ENCODE results near the gene PRICKLE2. TPM values are rescaled to one million over a fixed set of nuclear protein-coding genes. Genes with fewer than 3 reads are reported as not detected.

The PRICKLE2 gene
- total and polyA plus RNA-seq, 10 of the 15 experiments (the other 5 are each of a cell fraction or from before 2014, with no cell fraction given) = 0.11 to 2.6 (median 0.69) TPM

DNA sequence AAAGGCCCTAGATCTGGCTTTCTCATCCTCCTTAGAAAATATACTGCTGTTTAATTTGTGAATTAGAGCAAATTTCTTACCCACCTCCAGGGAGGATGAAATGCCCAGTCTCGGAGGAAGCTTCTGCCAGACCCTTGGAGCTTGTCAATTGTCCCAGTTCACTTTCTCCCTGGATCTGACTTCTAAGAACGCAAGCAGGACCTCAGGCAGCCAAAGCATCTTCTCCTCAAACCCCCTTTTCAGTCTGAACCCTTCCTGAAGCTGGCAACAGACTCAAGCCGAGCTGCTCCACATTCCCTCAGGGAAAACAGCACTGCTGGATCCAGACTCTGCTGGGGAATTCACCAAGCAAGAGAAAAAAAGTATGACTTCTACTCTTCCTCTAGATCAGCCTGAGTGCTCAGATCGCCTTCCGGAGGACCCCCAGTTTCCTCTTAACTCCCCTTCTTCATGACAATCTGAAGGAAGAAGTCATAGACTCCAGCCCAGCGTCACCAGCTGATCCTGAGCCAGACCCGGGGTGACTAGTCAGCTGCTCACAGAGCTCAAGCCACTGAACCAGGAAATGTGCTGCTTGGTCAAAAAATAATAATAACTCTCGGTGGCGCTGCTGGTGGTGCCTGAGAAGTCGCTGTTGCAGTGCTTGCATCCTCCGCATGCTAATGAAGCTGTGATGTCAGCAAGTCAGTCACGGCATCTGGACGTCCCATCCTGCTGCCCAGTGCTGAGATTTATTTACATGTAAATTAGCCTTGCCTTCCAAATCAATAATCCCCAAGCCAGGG lies at the start of gene PRICKLE2 (continued):
- TF ChIP-seq, protein P1, sequence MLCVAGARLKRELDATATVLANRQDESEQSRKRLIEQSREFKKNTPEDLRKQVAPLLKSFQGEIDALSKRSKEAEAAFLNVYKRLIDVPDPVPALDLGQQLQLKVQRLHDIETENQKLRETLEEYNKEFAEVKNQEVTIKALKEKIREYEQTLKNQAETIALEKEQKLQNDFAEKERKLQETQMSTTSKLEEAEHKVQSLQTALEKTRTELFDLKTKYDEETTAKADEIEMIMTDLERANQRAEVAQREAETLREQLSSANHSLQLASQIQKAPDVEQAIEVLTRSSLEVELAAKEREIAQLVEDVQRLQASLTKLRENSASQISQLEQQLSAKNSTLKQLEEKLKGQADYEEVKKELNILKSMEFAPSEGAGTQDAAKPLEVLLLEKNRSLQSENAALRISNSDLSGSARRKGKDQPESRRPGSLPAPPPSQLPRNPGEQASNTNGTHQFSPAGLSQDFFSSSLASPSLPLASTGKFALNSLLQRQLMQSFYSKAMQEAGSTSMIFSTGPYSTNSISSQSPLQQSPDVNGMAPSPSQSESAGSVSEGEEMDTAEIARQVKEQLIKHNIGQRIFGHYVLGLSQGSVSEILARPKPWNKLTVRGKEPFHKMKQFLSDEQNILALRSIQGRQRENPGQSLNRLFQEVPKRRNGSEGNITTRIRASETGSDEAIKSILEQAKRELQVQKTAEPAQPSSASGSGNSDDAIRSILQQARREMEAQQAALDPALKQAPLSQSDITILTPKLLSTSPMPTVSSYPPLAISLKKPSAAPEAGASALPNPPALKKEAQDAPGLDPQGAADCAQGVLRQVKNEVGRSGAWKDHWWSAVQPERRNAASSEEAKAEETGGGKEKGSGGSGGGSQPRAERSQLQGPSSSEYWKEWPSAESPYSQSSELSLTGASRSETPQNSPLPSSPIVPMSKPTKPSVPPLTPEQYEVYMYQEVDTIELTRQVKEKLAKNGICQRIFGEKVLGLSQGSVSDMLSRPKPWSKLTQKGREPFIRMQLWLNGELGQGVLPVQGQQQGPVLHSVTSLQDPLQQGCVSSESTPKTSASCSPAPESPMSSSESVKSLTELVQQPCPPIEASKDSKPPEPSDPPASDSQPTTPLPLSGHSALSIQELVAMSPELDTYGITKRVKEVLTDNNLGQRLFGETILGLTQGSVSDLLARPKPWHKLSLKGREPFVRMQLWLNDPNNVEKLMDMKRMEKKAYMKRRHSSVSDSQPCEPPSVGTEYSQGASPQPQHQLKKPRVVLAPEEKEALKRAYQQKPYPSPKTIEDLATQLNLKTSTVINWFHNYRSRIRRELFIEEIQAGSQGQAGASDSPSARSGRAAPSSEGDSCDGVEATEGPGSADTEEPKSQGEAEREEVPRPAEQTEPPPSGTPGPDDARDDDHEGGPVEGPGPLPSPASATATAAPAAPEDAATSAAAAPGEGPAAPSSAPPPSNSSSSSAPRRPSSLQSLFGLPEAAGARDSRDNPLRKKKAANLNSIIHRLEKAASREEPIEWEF (IDR thresholded peaks at IDR 0.05; ENCODE audit: insufficient replicate concordance, low read depth, low read length) = no peak
- TF ChIP-seq SPI1 (IDR thresholded peaks at IDR 0.05; ENCODE audit: borderline replicate concordance, insufficient read depth, low read depth, low read length) (no peak), ASH2L (IDR thresholded peaks at IDR 0.05; ENCODE audit: borderline replicate concordance, low read depth) (no peak), POU2F2 (IDR thresholded peaks at IDR 0.05; ENCODE audit: borderline replicate concordance, low read depth, low read length) (peak; percentile 81; the same call in 1 of the 3 replicates), BACH1 (IDR thresholded peaks at IDR 0.05; ENCODE audit: borderline replicate concordance) (no peak), RAD51 (IDR thresholded peaks at IDR 0.05) (0 out of 2 replicates have a peak, but pooled peaks have one; percentile 42), GATAD2B (conservative IDR thresholded peaks at IDR 0.05; ENCODE audit: low read depth) (peak; percentile 41; the same call in 1 of the 2 replicates), HDGF (IDR thresholded peaks at IDR 0.05) (no peak), SREBF2 (IDR thresholded peaks at IDR 0.05; ENCODE audit: low read length) (no peak), BHLHE40 (IDR thresholded peaks at IDR 0.05; ENCODE audit: borderline replicate concordance in 1 of 2, low read depth in 2 of 2, low read length in 1 of 2) (peak in 1 of 2 experiments; percentile 24; a peak in 1 of 4 replicates)
- TF ChIP-seq, protein P2, sequence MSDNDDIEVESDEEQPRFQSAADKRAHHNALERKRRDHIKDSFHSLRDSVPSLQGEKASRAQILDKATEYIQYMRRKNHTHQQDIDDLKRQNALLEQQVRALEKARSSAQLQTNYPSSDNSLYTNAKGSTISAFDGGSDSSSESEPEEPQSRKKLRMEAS (IDR thresholded peaks at IDR 0.05; ENCODE audit: low read depth, low read length) = no peak
- TF ChIP-seq, protein P3, sequence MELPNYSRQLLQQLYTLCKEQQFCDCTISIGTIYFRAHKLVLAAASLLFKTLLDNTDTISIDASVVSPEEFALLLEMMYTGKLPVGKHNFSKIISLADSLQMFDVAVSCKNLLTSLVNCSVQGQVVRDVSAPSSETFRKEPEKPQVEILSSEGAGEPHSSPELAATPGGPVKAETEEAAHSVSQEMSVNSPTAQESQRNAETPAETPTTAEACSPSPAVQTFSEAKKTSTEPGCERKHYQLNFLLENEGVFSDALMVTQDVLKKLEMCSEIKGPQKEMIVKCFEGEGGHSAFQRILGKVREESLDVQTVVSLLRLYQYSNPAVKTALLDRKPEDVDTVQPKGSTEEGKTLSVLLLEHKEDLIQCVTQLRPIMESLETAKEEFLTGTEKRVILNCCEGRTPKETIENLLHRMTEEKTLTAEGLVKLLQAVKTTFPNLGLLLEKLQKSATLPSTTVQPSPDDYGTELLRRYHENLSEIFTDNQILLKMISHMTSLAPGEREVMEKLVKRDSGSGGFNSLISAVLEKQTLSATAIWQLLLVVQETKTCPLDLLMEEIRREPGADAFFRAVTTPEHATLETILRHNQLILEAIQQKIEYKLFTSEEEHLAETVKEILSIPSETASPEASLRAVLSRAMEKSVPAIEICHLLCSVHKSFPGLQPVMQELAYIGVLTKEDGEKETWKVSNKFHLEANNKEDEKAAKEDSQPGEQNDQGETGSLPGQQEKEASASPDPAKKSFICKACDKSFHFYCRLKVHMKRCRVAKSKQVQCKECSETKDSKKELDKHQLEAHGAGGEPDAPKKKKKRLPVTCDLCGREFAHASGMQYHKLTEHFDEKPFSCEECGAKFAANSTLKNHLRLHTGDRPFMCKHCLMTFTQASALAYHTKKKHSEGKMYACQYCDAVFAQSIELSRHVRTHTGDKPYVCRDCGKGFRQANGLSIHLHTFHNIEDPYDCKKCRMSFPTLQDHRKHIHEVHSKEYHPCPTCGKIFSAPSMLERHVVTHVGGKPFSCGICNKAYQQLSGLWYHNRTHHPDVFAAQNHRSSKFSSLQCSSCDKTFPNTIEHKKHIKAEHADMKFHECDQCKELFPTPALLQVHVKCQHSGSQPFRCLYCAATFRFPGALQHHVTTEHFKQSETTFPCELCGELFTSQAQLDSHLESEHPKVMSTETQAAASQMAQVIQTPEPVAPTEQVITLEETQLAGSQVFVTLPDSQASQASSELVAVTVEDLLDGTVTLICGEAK (IDR thresholded peaks at IDR 0.05; ENCODE audit: borderline replicate concordance) = no peak

Measured in GM12878 (cell line).